T47D (cell line): ENCODE measurements around the gene XAB2.
A peak's percentile ranks its signal among the peaks of the same experiment; 100 is the strongest.

Experiments
- DNase-seq, 2 experiments: peaks; one replicate each; pipeline versions ENCODE4 v3.0.0 to v3.0.0-alpha.2; 2011 to 2012; ENCODE audit warnings: low read depth in 1 of 2, low spot score in 1 of 2
- JUND ChIP-seq: IDR thresholded peaks from 2 replicates; pipeline ENCODE4 v1.6.1; 2012; ENCODE audit warnings: low read depth
- in situ Hi-C: cut with HindIII; loops from 2 replicates; pipeline ENCODE4 v1.10.0; 2016; ENCODE audit warnings: low sequenced_read_pairs, low pct_unique_long_range_greater_than_20kb

XAB2 gene

GRCh38 chr19:7622933-7623685 lies 6.2 kb downstream of the XAB2 start:
- in situ Hi-C loops, result no loop called here
- TF ChIP-seq JUND, result no peak
- no peak for DNase-seq

- in situ Hi-C loops, result no loop called here
- no peak for TF ChIP-seq JUND
Measured at GRCh38 chr19:7620442-7621412, 8.6 kb downstream of the XAB2 start.

GRCh38 chr19:7619671-7620441 lies 9.5 kb downstream of the XAB2 start:
- peak; percentile 84 to 94 for DNase-seq
- TF ChIP-seq JUND, result no peak
- in situ Hi-C loops, result no loop called here

More at GRCh38 chr19:7620442-7621412, 8.6 kb downstream of the XAB2 start:
- DNase-seq, result no peak

DNA sequence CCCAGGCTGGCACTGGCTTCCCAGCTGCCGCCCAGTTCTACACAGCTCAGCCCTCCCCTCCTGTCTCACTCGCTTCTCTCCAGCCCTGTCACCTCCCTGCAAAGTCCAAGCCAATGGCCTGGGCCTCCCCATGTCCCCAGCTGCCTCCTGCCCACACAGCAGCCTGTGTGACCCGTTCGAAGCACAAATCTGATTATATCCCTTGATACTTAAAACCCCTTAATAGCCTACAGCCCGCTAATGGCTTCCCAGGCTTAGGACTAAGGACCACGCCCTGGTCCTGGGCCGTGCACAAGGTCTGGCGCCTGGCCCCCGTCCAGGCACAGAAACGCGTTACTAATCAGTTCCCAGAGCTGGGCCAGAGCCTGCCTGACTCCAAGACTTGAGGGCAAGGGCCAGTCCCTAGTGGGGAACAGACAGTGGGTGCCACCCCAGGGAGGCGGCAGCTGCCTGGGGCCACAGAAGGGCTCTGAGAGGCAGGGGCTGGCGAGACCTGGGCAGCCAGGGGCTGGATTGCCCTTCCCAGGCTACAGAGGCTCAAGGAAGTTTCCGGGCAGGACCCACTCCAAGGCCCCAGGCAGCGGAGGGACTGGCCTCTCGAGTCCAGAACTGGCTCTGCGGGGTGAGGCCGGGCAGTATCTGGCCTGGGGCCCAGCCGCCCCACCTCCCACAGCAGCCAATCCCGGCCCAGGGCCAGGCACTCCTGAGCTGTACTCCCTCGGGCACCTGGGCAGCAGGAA lies 10.4 kb downstream of the XAB2 start:
- peak; percentile 47; the same call in 1 of the 2 replicates for TF ChIP-seq JUND
- in situ Hi-C loops, result no loop called here
- DNase-seq, result peak; percentile 88 to 98

DNA sequence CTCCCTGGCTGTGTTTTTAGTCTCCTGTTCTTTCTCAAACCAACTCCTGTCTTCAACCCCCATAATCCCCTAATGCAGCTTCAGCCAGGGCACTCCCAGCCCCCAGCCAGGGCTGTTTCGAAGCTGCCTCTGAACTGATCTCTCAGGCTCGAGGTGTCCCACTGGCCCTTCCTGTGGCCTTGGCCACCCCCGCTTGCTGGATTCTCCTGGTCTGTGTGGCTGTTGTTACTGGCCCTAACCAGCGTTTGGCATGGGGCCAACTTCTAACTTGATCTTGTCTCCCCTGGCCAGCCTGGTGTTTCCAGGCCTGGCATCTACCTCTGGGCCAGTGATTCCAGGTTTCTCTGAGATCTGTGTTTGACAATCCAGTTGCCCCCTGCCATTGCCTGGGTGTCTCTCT lies 11.0 kb downstream of the XAB2 start:
- TF ChIP-seq JUND, result no peak
- in situ Hi-C loops, result no loop called here
- DNase-seq, result peak; percentile 61 to 88

GRCh38 chr19:7617735-7618134 lies 11.6 kb downstream of the XAB2 start:
- no peak for TF ChIP-seq JUND
- in situ Hi-C loops, result no loop called here
- no peak for DNase-seq

GRCh38 chr19:7617172-7617571 lies 12.2 kb downstream of the XAB2 start:
- in situ Hi-C loops, result no loop called here
- no peak for TF ChIP-seq JUND
- DNase-seq, result no peak

GRCh38 chr19:7614859-7615741 lies 14.2 kb downstream of the XAB2 start:
- DNase-seq, result no peak
- in situ Hi-C loops, result no loop called here
- TF ChIP-seq JUND, result no peak

DNA sequence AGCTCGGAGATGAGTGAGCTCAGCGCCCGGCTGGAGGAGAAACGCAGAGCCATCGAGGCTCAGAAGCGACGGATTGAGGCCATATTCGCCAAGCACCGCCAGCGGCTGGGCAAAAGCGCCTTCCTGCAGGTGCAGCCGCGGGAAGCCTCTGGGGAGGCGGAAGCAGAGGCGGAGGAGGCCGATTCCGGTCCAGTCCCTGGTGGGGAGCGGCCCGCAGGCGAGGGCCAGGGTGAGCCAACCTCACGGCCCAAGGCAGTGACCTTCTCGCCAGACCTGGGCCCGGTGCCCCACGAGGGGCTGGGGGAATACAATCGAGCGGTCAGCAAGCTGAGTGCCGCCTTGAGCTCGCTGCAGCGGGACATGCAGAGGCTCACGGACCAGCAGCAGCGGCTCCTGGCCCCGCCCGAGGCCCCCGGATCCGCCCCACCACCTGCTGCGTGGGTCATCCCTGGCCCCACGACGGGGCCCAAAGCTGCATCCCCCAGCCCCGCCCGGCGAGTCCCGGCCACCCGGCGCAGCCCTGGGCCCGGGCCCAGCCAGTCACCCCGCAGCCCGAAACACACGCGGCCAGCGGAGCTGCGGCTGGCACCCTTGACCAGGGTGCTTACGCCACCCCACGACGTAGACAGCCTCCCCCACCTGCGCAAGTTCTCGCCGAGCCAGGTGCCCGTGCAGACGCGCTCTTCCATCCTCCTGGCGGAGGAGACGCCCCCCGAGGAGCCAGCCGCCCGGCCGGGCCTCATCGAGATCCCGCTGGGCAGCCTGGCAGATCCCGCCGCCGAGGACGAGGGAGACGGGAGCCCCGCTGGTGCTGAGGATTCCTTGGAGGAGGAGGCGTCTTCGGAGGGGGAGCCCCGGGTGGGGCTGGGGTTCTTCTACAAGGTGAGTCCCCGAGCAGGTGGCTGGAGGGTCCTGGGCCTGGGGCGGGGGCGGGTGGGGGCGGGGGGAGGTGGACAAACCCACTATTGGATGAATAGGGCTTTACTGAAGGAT lies 16.8 kb downstream of the XAB2 start:
- DNase-seq, result no peak
- TF ChIP-seq JUND, result no peak
- in situ Hi-C loops, result no loop called here
